ENCODE results near the gene WDR64. TPM values are rescaled to one million over a fixed set of nuclear protein-coding genes. Genes with fewer than 3 reads are reported as not detected.

WDR64 gene
- total RNA-seq, 4 donors from 2014 or later = not detected

DNA sequence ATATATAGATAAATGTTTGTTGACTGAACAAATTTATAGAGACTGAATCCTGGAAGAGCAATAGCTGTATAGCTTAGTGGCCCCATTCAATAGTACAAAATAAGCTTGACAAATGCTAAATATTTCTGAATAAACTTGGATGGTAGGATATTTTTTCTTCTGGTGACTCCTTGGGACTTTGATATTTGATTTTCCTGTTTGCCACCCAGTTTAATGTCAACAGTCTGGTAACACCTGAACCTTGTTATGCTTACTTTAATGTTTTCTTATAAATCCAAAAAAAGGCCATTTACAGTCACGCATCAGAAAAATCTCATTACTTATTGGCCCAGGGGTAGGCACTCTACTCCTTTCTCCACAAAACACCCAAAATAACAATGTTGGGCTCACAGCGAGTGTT, 30.8 kb downstream of the WDR64 start:
- TF ChIP-seq, protein P1, sequence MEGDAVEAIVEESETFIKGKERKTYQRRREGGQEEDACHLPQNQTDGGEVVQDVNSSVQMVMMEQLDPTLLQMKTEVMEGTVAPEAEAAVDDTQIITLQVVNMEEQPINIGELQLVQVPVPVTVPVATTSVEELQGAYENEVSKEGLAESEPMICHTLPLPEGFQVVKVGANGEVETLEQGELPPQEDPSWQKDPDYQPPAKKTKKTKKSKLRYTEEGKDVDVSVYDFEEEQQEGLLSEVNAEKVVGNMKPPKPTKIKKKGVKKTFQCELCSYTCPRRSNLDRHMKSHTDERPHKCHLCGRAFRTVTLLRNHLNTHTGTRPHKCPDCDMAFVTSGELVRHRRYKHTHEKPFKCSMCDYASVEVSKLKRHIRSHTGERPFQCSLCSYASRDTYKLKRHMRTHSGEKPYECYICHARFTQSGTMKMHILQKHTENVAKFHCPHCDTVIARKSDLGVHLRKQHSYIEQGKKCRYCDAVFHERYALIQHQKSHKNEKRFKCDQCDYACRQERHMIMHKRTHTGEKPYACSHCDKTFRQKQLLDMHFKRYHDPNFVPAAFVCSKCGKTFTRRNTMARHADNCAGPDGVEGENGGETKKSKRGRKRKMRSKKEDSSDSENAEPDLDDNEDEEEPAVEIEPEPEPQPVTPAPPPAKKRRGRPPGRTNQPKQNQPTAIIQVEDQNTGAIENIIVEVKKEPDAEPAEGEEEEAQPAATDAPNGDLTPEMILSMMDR (IDR thresholded peaks at IDR 0.05) = no peak
- DNase-seq (ENCODE audit: low spot score) (no peak), ATAC-seq (ENCODE audit: low FRiP score) (no peak)

DNA sequence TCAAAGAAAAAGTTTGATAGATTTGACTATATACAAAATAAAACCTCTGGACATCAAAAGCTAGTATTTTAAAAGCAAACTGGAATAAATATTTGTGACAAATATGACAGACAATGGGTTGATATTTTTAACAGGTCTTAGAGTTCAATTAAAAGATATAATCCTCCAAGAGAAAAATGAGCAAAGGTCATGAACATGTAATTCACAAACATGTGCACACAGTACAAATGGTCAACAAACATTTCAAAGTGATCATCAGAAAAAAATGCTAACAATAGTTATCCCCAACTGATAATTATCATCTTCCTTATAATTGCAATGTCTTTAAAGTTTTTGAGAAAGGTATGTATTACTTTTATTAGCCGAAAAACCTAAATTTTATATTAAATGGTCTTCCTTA, 32.0 kb downstream of the WDR64 start:
- DNase-seq (ENCODE audit: low spot score) = no peak
- TF ChIP-seq, protein P1 (IDR thresholded peaks at IDR 0.05) = no peak
- no peak for ATAC-seq (ENCODE audit: low FRiP score)

DNA sequence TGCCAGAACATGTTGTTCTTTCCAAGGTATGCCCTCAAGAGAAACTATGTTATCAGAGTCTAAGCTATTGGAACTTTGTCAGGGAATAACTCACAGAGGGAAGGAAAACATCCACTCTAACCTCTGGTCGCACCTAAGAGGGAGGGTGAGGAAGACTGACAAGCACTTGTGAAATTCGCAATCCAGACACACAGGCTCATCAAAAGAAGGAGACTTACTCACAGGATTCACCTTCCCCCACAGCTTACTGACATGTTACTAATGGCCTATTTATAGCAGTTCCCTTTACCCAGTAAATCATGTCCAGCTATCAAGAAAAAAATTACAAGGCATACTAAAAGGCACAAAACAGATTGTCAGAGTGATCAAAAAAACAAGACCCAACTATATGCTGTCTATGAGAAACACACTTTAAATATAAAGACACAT, 36.9 kb downstream of the WDR64 start:
- ATAC-seq (ENCODE audit: low FRiP score) = no peak
- TF ChIP-seq, protein P1 (IDR thresholded peaks at IDR 0.05) = no peak
- no peak for DNase-seq (ENCODE audit: low spot score)

DNA sequence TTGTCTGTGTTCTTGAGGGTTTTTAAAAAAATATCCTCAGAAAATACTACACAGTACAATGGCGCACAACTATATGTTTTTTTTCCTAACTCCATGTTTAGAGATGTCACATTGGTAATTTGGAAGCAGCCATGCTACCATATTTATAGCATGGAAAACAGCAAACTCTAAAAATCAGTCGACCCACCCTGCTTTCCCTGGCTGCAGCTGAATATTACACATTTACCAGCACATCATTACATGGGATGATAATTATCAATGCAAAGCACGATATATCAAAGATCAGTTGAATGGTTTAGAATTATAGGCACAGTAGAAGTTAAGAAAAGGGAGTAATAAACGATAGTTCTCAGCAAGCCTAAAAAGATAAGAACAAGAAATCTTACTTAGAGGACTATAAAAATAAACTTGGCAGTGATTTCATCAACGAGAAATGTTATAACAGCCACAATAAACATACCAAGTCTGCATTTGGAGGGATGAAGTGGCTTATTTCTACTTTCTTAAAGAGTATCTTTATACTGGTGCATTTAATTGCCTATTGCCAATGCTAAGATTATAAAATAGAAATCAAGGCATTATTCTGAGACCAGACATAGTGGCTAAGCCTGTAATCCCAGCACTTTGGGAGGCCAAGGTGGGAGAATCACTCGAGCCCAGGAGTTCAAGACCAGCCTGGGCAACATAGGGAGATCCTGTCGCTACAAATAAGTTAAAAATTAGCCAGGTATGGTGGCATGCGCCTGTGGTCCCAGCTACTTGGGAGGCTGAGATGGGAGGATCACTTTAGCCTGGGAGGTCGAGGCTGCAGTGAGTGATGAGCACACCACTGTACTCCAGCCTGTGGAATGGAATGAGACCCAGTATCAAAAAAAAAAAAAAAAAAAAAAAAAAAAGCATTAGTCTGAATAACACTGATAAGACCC, 43.4 kb downstream of the WDR64 start:
- ATAC-seq (ENCODE audit: low FRiP score) (no peak), DNase-seq (ENCODE audit: low spot score) (no peak)
- TF ChIP-seq, protein P1 (IDR thresholded peaks at IDR 0.05) = no peak

DNA sequence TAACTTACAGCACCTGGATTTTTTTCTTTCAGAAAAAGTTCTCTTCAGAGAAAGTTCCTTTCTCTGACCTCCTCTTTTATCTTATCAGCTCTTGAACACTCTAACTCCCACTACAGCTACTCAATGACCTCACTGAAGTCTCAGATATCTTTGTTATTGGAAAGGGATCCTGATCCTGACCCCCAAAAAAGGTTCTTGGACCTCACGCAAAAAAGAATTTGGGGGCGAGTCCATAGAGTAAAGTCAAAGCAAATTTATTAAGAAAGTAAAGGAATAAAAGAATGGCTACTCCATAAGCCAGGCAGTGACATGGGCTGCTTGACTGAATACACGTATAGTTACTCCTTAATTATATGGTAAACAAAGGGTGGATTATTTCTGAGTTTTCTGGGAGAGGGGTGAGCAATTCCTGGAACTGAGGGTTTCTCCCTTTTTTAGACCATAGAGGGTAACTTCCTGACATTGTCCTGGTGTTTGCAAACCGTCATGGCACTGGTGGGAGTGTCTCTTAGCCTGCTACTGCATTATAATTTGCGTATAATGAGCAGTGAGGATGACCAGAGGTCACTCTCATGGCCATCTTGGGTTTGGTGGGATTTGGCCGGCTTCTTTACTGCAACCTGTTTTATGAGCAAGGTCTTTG, 44.2 kb downstream of the WDR64 start:
- TF ChIP-seq, protein P1 (IDR thresholded peaks at IDR 0.05) = no peak
- ATAC-seq (ENCODE audit: low FRiP score) (no peak), DNase-seq (ENCODE audit: low spot score) (no peak)

DNA sequence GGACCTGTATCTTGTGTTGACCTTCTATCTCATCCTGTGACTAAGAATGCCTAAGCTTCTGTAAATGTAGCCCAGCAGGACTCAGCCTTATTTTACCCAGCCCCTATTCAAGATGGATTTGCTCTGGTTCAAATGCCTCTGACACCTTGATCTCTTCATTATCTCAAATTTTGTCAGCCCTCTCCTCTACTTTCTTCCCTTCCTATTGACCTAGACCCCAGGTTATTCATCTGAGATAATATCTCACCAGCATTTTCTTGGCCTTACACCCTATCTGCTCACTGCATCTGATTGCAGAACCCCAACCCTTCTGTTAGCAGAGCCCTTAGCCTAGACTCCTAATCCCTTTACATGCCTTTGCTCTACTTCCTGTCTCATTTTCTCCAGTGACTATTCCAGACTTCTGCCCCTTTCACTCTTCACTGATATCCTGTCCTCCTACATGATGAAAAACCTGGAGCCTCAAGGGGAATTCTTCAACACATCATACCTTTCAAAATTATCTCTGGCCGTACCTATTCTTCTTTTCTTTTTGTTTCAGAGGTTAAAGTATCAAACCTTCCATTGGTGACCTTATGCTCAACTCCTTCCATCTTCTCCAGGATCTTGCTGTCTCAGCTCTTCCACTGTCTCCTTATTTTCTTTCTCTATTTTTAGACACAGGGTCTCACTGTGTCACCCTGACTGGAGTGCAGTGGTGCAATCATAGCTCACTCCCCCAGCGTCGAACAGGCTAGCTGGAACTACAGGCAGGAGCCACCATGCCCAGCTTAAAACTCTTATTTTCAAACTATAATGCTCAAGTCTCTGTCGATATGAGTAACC, 44.9 kb downstream of the WDR64 start:
- ATAC-seq (ENCODE audit: low FRiP score) = no peak
- TF ChIP-seq, protein P1 (IDR thresholded peaks at IDR 0.05) = no peak
- DNase-seq (ENCODE audit: low spot score) = no peak
